CD8-positive, alpha-beta memory T cell (primary cell): ENCODE results near the gene RTRAF. TPM values are rescaled to one million over a fixed set of nuclear protein-coding genes. Genes with fewer than 3 reads are reported as not detected.

Experiments used
- CTCF ChIA-PET: fragments of 350-600 bp; sonication (Branson Sonifier 250); formaldehyde crosslinking; loops from one replicate; lab custom pipeline; 2021; ENCODE audit warnings: antibody characterized with exemption; lab: Charles Lee
- POLR2A ChIA-PET: fragments of 350-600 bp; sonication (Branson Sonifier 250); formaldehyde crosslinking; loops from one replicate; lab custom pipeline; 2021; ENCODE audit warnings: antibody characterized with exemption; lab: Charles Lee
- DNase-seq, 5 donors: peaks; one replicate each; pipeline versions ENCODE4 v3.0.0 to v3.0.0-alpha.2; 2020 to 2022; ENCODE audit warnings: mixed read lengths in 1 of 5
- H3K27ac ChIP-seq: one replicate; pipeline ENCODE4 v1.7.0; 2013; ENCODE audit warnings: low read depth, mild to moderate bottlenecking, low read length, moderate library complexity
- H3K27me3 ChIP-seq: 2 replicates; pipeline ENCODE4 v1.7.0; 2013; ENCODE audit warnings: low read length, mild to moderate bottlenecking; ENCODE audit not compliant: insufficient read depth, poor library complexity, severe bottlenecking
- H3K36me3 ChIP-seq: 2 replicates; pipeline ENCODE4 v1.7.0; 2013; ENCODE audit warnings: mild to moderate bottlenecking, low read length, moderate library complexity; ENCODE audit not compliant: insufficient read depth
- H3K4me1 ChIP-seq: 2 replicates; pipeline ENCODE4 v1.7.0; 2013; ENCODE audit warnings: mild to moderate bottlenecking, low read length, moderate library complexity; ENCODE audit not compliant: insufficient read depth
- H3K4me3 ChIP-seq: 2 replicates; pipeline ENCODE4 v1.7.0; 2013; ENCODE audit warnings: mild to moderate bottlenecking, low read length
- H3K9me3 ChIP-seq: 2 replicates; pipeline ENCODE4 v1.7.0; 2013; ENCODE audit warnings: mild to moderate bottlenecking, low read length
- H3K27ac Mint-ChIP-seq, 8 donors: one replicate each; pipeline ENCODE4 v1.8.0; 2020 to 2021; ENCODE audit warnings: mixed read lengths in 8 of 8, mild to moderate bottlenecking in 6 of 8, inconsistent platforms in 3 of 8, moderate library complexity in 3 of 8
- H3K27me3 Mint-ChIP-seq, 2 donors: one replicate each; pipeline ENCODE4 v1.8.0; 2020 to 2021; ENCODE audit warnings: mixed read lengths in 2 of 2, mild to moderate bottlenecking in 1 of 2, moderate library complexity in 1 of 2
- H3K36me3 Mint-ChIP-seq, 3 donors: one replicate each; pipeline ENCODE4 v1.8.0; 2020 to 2021; ENCODE audit warnings: mixed read lengths in 3 of 3, inconsistent platforms in 1 of 3, mild to moderate bottlenecking in 1 of 3
- H3K4me1 Mint-ChIP-seq, 3 donors: one replicate each; pipeline ENCODE4 v1.8.0; 2020 to 2021; ENCODE audit warnings: mixed read lengths in 3 of 3, inconsistent platforms in 1 of 3, mild to moderate bottlenecking in 1 of 3
- H3K4me3 Mint-ChIP-seq, 7 donors: one replicate each; pipeline ENCODE4 v1.8.0; 2020 to 2021; ENCODE audit warnings: mixed read lengths in 7 of 7, mild to moderate bottlenecking in 6 of 7, moderate library complexity in 4 of 7, inconsistent platforms in 2 of 7
- H3K9me3 Mint-ChIP-seq, 5 donors: one replicate each; pipeline ENCODE4 v1.8.0; 2020 to 2022; ENCODE audit warnings: mixed read lengths in 5 of 5, mild to moderate bottlenecking in 3 of 5, moderate library complexity in 2 of 5, inconsistent platforms in 1 of 5
- polyA plus RNA-seq: library from polyadenylated mRNA; unstranded; fragments of 300-500 nt; fragmentation: Illumina TruSeq; gene quantifications from one replicate; pipeline ENCODE4 v1.2.3, GENCODE V29; 2021
- total RNA-seq, 2 experiments: library from RNA; stranded (reverse); gene quantifications; one replicate each; pipeline ENCODE4 v1.2.3, GENCODE V29; 2021

Gene RTRAF
- total RNA-seq, result 100 to 1,000 TPM; 204 to 217 TPM
- 210 TPM for polyA plus RNA-seq

- H3K9me3 Mint-ChIP-seq, result no peaks in the 10 kb centered on the region
- Histone ChIP-seq H3K36me3 (peaks cover 18% of the 10 kb centered on the region), H3K27me3 (no peaks in the 10 kb centered on the region), H3K9me3 (no peaks in the 10 kb centered on the region), H3K4me1 (peaks cover 30% of the 10 kb centered on the region), H3K27ac (peak within 1 kb of the TSS; percentile 93), H3K4me3 (peak within 1 kb of the TSS; percentile 94)
- H3K27me3 Mint-ChIP-seq, result no peaks in the 10 kb centered on the region
- ChIA-PET POLR2A (no interaction called here), CTCF (interaction anchor here (0.9 to 1.7 kb wide), 2 partner anchors 10 kb away, joined by 3 to 5 read pairs; no protein-coding TSS in a partner anchor)
- peaks cover 0 to 40% (median 6%) of the 10 kb centered on the region in 3 donors for H3K36me3 Mint-ChIP-seq
- H3K4me3 Mint-ChIP-seq, result peak within 1 kb of the TSS; percentile 92 to 97 (median 95)
- H3K27ac Mint-ChIP-seq, result peak within 1 kb of the TSS; percentile 79 to 99 (median 96)
- peaks cover 39 to 53% (median 52%) of the 10 kb centered on the region in 3 donors for H3K4me1 Mint-ChIP-seq
- peak; percentile 89 to 94 (median 91) for DNase-seq
Measured at GRCh38 chr14:51989293-51990234, at the start of gene RTRAF. Gene RTRAF (plus strand): TSS chr14:51989546. CDS start chr14:51989640, 94 bp downstream.

- H3K27ac Mint-ChIP-seq, result peak overlapping the region; percentile 7 to 91 (median 76)
- Histone ChIP-seq H3K9me3 (no peaks in the 10 kb centered on the region), H3K4me1 (no peaks in the 10 kb centered on the region), H3K27ac (no peak overlapping the region), H3K27me3 (no peaks in the 10 kb centered on the region), H3K4me3 (no peak overlapping the region), H3K36me3 (no peaks in the 10 kb centered on the region)
- peaks cover 0 to under 1% (median 0%) of the 10 kb centered on the region in 5 donors for H3K9me3 Mint-ChIP-seq
- H3K36me3 Mint-ChIP-seq, result peaks cover 9 to 43% (median 19%) of the 10 kb centered on the region in 3 donors
- H3K4me3 Mint-ChIP-seq, result peak overlapping the region in 4 of 7 donors; percentile 17 to 61 (median 34)
- H3K4me1 Mint-ChIP-seq, result peaks cover 57 to 88% (median 82%) of the 10 kb centered on the region in 3 donors
- H3K27me3 Mint-ChIP-seq, result no peaks in the 10 kb centered on the region
- POLR2A ChIA-PET, result no interaction called here
- DNase-seq, result no peak
- CTCF ChIA-PET, result no interaction called here
Measured at GRCh38 chr14:51939755-51940301, 49.5 kb upstream of the RTRAF start.

- POLR2A ChIA-PET, result no interaction called here
Measured at GRCh38 chr14:51942971-51943370, 46.4 kb upstream of the RTRAF start.

GRCh38 chr14:51950007-51950406 lies 39.3 kb upstream of the RTRAF start:
- no peaks in the 10 kb centered on the region for H3K9me3 Mint-ChIP-seq
- peaks cover 42% of the 10 kb centered on the region for H3K36me3 ChIP-seq
- POLR2A ChIA-PET, result no interaction called here

More at GRCh38 chr14:51942971-51943370, 46.4 kb upstream of the RTRAF start:
- Histone ChIP-seq H3K4me3 (no peak overlapping the region), H3K9me3 (no peaks in the 10 kb centered on the region), H3K27me3 (no peaks in the 10 kb centered on the region), H3K4me1 (no peaks in the 10 kb centered on the region), H3K36me3 (no peaks in the 10 kb centered on the region), H3K27ac (no peak overlapping the region)
- peaks cover 0 to 2% (median 0%) of the 10 kb centered on the region in 5 donors for H3K9me3 Mint-ChIP-seq
- H3K4me3 Mint-ChIP-seq, result peak overlapping the region in 1 of 7 donors; percentile 32
- no peaks in the 10 kb centered on the region for H3K27me3 Mint-ChIP-seq
- peak overlapping the region in 5 of 8 donors; percentile 37 to 82 (median 42) for H3K27ac Mint-ChIP-seq
- peaks cover 58 to 92% (median 89%) of the 10 kb centered on the region in 3 donors for H3K4me1 Mint-ChIP-seq
- CTCF ChIA-PET, result no interaction called here
- no peak for DNase-seq
- peaks cover 22 to 63% (median 34%) of the 10 kb centered on the region in 3 donors for H3K36me3 Mint-ChIP-seq

GRCh38 chr14:51951656-51952055 lies 37.7 kb upstream of the RTRAF start:
- Histone ChIP-seq H3K27me3 (no peaks in the 10 kb centered on the region), H3K4me3 (no peak overlapping the region), H3K36me3 (peaks cover 48% of the 10 kb centered on the region), H3K9me3 (no peaks in the 10 kb centered on the region), H3K4me1 (no peaks in the 10 kb centered on the region), H3K27ac (no peak overlapping the region)
- ChIA-PET POLR2A (no interaction called here), CTCF (no interaction called here)
- Mint-ChIP-seq H3K9me3 (no peaks in the 10 kb centered on the region), H3K4me1 (peaks cover 33 to 68% (median 62%) of the 10 kb centered on the region in 3 donors), H3K27ac (peak overlapping the region in 5 of 8 donors; percentile 11 to 76 (median 52)), H3K4me3 (no peak overlapping the region), H3K27me3 (no peaks in the 10 kb centered on the region), H3K36me3 (peaks cover 18 to 79% (median 33%) of the 10 kb centered on the region in 3 donors)
- DNase-seq, result no peak

More at GRCh38 chr14:51950007-51950406, 39.3 kb upstream of the RTRAF start:
- Histone ChIP-seq H3K4me1 (no peaks in the 10 kb centered on the region), H3K27ac (no peak overlapping the region), H3K9me3 (no peaks in the 10 kb centered on the region), H3K4me3 (no peak overlapping the region), H3K27me3 (no peaks in the 10 kb centered on the region)
- peak overlapping the region in 6 of 8 donors; percentile 25 to 66 (median 50) for H3K27ac Mint-ChIP-seq
- H3K4me1 Mint-ChIP-seq, result peaks cover 43 to 77% (median 77%) of the 10 kb centered on the region in 3 donors
- CTCF ChIA-PET, result no interaction called here
- H3K27me3 Mint-ChIP-seq, result no peaks in the 10 kb centered on the region
- DNase-seq, result no peak
- H3K36me3 Mint-ChIP-seq, result peaks cover 25 to 79% (median 36%) of the 10 kb centered on the region in 3 donors
- no peak overlapping the region for H3K4me3 Mint-ChIP-seq

- H3K27me3 ChIP-seq, result no peaks in the 10 kb centered on the region
- H3K4me1 ChIP-seq, result no peaks in the 10 kb centered on the region
- DNase-seq, result no peak
- CTCF ChIA-PET, result no interaction called here
- no peak overlapping the region for H3K4me3 ChIP-seq
- H3K27ac ChIP-seq, result no peak overlapping the region
- H3K4me1 Mint-ChIP-seq, result peaks cover 41 to 65% (median 61%) of the 10 kb centered on the region in 3 donors
- no peaks in the 10 kb centered on the region for H3K27me3 Mint-ChIP-seq
- peaks cover 40 to 95% (median 49%) of the 10 kb centered on the region in 3 donors for H3K36me3 Mint-ChIP-seq
- peaks cover 56% of the 10 kb centered on the region for H3K36me3 ChIP-seq
- peaks cover 0 to 10% (median 7%) of the 10 kb centered on the region in 5 donors for H3K9me3 Mint-ChIP-seq
- peak overlapping the region; percentile 1 to 89 (median 28) for H3K27ac Mint-ChIP-seq
- no peak overlapping the region for H3K4me3 Mint-ChIP-seq
- H3K9me3 ChIP-seq, result peaks cover under 1% of the 10 kb centered on the region
- POLR2A ChIA-PET, result no interaction called here
Measured at GRCh38 chr14:51954031-51954430, 35.3 kb upstream of the RTRAF start.

- no peak overlapping the region for H3K4me3 ChIP-seq
- DNase-seq, result no peak
- H3K36me3 ChIP-seq, result peaks cover 56% of the 10 kb centered on the region
- H3K27ac ChIP-seq, result no peak overlapping the region
- ChIA-PET CTCF (interaction anchor here (0.8 to 1.1 kb wide), 2 partner anchors 25 to 125 kb away, joined by 3 to 4 read pairs; no protein-coding TSS in a partner anchor), POLR2A (no interaction called here)
- H3K4me1 ChIP-seq, result no peaks in the 10 kb centered on the region
- Mint-ChIP-seq H3K9me3 (peaks cover 2 to 14% (median 13%) of the 10 kb centered on the region in 5 donors), H3K4me1 (peaks cover 44 to 68% (median 63%) of the 10 kb centered on the region in 3 donors), H3K27me3 (no peaks in the 10 kb centered on the region), H3K36me3 (peaks cover 46 to 97% (median 55%) of the 10 kb centered on the region in 3 donors), H3K4me3 (no peak overlapping the region), H3K27ac (peak overlapping the region in 6 of 8 donors; percentile 29 to 84 (median 54))
- peaks cover 6% of the 10 kb centered on the region for H3K9me3 ChIP-seq
- no peaks in the 10 kb centered on the region for H3K27me3 ChIP-seq
Measured at GRCh38 chr14:51954657-51955056, 34.7 kb upstream of the RTRAF start.
